Choroid plexus epithelial cell (primary cell): ENCODE measurements around the gene TSPYL4.

ENCODE experiments used
- DNase-seq: peaks from one replicate; pipeline ENCODE4 v3.0.0-alpha.2; 2010; ENCODE audit warnings: low read depth
- H3K4me3 ChIP-seq: 2 replicates; pipeline ENCODE4 v1.5.1; 2011; ENCODE audit warnings: low read depth, mild to moderate bottlenecking, control low read depth, low read length, moderate library complexity
- TF ChIP-seq, protein P1 (sequence below): conservative IDR thresholded peaks from 2 replicates; pipeline ENCODE4 v1.5.1; 2011; ENCODE audit warnings: low read depth, mild to moderate bottlenecking, control low read depth, inconsistent platforms, low read length, moderate library complexity

Gene TSPYL4

DNA sequence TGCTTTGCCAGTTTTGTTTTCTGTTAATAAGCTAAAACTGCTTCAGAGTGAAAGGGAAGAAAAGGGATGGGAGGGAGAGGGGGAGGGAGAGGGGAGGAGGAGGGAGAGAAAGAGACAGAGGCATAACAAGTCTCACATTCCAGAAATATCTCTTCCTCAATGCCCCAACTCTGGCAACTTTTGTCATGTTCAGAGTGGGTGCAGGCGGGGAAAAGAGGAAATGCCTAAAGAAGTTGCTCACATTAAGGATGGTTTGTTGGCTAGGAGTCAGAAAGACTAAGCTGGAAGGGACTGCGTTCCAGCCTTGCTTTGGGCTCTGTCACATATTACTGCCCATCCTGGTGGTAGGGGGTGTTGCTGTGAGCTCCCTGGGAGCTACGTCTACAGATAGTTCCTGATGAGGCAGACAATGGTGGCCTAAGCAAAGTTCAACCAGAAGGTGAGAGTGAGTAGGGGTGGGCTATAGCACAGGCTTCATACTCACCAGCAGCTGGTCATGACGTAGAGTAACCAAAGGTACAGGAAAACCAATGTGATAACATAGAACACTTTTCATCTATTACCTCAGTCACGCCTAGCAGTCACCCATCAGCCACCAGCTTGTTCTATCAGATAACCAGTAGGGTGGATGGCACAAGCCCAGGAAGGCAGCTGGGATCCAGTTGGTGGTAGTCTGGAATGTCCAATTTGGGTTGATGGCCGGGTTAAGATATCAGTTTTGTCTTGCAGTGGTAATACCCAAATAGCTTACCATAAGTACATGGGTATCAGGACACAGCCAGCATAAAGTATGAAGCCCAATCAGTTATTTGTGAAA, 2.1 kb downstream of the TSPYL4 start:
- TF ChIP-seq, protein P1, sequence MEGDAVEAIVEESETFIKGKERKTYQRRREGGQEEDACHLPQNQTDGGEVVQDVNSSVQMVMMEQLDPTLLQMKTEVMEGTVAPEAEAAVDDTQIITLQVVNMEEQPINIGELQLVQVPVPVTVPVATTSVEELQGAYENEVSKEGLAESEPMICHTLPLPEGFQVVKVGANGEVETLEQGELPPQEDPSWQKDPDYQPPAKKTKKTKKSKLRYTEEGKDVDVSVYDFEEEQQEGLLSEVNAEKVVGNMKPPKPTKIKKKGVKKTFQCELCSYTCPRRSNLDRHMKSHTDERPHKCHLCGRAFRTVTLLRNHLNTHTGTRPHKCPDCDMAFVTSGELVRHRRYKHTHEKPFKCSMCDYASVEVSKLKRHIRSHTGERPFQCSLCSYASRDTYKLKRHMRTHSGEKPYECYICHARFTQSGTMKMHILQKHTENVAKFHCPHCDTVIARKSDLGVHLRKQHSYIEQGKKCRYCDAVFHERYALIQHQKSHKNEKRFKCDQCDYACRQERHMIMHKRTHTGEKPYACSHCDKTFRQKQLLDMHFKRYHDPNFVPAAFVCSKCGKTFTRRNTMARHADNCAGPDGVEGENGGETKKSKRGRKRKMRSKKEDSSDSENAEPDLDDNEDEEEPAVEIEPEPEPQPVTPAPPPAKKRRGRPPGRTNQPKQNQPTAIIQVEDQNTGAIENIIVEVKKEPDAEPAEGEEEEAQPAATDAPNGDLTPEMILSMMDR = no peak
- peak; percentile 62 for DNase-seq
- H3K4me3 ChIP-seq = peak overlapping the region; percentile 25

DNA sequence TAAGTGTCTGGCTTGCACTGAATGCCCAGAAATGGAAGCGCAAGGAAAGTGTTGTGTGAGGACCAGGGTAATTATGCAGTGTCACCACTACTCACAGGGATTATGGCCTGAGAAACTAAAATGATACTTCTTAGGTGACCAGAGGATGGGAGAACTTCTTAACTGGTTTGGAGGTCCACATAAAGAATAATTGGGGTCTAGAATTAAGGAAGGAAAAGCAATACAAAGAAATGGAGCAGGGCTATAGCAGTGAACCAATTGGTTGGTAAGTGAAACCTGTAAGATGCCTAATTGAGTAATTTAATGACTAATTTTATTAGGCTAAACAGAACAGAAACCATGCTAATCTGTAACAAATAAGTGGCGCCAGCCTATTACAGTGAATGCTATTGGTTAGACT, 5.3 kb downstream of the TSPYL4 start:
- no peak overlapping the region for H3K4me3 ChIP-seq
- TF ChIP-seq, protein P1 = no peak
- DNase-seq = no peak

DNA sequence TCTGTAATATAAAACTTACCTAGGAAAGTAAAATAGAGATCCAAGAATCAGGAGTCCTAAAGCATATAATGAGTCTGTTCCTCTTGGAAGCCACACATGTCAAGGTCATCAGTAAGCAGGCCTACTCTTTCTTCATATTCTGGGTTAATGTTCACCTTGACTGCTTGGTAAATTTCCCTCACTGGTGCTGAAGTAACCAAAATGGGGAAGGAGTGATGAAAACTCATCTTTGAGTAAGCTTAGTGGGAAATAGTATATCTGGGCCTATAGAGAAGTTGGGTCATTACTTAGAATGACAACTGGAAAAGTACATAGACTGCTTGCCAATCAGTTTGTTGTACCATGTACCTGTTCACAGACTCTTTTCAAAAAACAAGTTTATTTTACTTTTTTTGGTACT, 6.6 kb downstream of the TSPYL4 start:
- no peak for DNase-seq
- H3K4me3 ChIP-seq = no peak overlapping the region
- TF ChIP-seq, protein P1 = no peak

DNA sequence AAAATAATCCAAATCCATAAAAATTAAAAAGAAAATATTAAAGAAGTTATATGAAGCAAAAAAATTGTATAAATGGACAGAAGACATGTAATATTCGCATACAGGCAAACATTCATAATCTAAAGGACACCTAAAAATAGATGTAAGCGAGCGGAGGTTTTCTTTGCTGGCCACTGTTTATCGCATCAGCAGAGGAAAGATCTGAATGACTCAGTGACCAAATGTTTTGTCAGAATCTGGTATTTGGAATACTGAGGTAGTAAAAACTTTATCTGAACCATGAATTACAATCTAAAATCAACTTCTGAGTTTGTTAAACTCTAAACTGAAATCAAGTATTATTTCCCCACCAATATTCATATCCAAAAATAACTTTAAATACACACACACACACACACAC, 7.8 kb downstream of the TSPYL4 start:
- no peak overlapping the region for H3K4me3 ChIP-seq
- peak; percentile 86 for DNase-seq
- TF ChIP-seq, protein P1 = no peak

DNA sequence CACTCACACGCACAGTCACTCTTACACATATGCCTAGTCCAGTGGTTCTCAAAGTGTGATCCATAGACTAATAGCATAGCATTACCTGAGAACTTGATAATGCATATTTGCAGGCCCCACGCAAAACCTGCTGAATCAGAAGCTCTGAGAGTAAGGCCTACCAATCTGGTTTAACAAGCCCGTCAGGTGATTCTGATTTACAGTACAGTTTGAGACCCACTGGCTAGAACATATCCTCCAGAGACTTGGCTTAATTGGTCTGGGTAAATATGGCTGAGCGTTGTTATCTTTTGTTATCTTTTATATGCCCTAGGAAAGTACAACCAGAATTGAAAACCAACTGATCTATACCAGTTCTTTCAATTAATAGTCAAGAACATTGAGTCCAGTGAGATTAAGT, 9.6 kb downstream of the TSPYL4 start:
- DNase-seq = no peak
- TF ChIP-seq, protein P1 = no peak

DNA sequence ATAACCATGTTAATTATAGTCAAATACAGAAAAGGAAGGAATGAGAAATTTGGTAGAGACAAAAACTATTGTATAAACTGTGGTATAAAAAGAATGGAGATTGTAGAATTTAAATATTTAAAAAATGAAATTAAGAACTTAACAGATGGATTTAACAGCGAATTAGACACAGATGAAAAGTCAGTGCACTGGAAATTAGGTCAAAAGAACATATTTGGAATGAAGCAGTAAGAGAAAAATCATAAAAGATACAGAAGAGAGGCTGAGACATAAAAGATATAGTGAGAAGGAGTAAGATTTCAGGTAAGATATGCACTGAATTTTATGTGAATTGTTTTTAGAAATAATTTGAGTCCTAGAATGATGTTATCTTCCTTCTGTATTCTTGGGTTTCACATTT, 14.0 kb downstream of the TSPYL4 start:
- DNase-seq = no peak
- no peak overlapping the region for H3K4me3 ChIP-seq
- TF ChIP-seq, protein P1 = no peak

More for the DNA sequence above, 9.6 kb downstream of the TSPYL4 start:
- no peak overlapping the region for H3K4me3 ChIP-seq

DNA sequence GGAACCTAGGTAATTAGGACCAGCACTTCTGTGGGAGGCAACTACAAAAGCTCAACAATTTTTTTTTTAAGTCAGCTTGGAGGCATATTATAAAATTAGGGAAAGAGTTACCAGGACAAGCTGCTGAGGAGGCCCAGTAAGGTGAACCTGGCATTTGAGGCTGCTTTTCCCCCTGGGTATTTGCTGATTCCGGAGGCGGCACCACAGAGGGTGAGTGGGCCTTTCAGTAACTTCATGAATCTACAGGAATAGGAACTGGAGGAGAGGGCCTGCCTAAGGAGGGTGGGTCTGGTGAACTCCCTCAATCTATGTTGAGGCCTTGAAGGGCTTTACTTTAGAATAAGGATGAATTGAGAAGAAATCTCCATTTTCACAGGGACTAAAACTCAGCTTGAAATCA, 14.6 kb downstream of the TSPYL4 start:
- H3K4me3 ChIP-seq = no peak overlapping the region
- TF ChIP-seq, protein P1 = no peak
- no peak for DNase-seq
